IMR-90 (cell line): ENCODE data around the gene HDAC6.

Experiments
- CTCF ChIP-seq: conservative IDR thresholded peaks from 2 replicates; pipeline ENCODE4 v1.5.1; 2012; ENCODE audit warnings: mild to moderate bottlenecking, low read depth, low read length, improper control_type of control experiment
- RCOR1 ChIP-seq: IDR thresholded peaks from 2 replicates; pipeline ENCODE4 v1.6.1; 2012; ENCODE audit warnings: mild to moderate bottlenecking, low read length, improper control_type of control experiment; ENCODE audit not compliant: insufficient replicate concordance

GRCh38 chrX:48852857-48853256 is 51.0 kb downstream of the HDAC6 start:
- TF ChIP-seq RCOR1 (no peak), CTCF (no peak)
